Fibroblast of skin of left quadriceps (primary cell): ENCODE results near the gene FAM169A.
"Not testable (repeated sequence)": the region's sequence is repeated elsewhere in the genome, so short reads cannot be mapped to it uniquely, and the experiment has no call there.

Experiments used
- DNase-seq, 2 experiments: peaks; one replicate each; pipeline ENCODE4 v3.0.0-alpha.2; 2013; ENCODE audit warnings: low read depth in 2 of 2

The FAM169A gene

DNA sequence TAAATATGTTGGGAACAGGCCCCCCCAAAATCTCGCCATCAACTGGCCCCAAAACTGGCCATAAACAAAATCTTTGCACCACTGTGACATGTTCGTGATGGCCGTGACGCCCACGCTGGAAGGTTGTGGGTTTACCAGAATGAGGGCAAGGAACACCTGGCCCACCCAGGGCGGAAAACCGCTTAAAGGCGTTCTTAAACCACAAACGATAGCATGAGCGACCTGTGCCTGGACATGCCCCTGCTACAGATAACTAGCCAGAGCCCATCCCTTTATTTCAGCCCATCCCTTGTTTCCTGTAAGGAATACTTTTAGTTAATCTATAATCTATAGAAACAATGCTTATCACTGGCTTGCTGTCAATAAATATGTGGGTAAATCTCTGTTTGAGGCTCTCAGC lies 3.2 kb upstream of the FAM169A start:
- not testable (repeated sequence) for DNase-seq

DNA sequence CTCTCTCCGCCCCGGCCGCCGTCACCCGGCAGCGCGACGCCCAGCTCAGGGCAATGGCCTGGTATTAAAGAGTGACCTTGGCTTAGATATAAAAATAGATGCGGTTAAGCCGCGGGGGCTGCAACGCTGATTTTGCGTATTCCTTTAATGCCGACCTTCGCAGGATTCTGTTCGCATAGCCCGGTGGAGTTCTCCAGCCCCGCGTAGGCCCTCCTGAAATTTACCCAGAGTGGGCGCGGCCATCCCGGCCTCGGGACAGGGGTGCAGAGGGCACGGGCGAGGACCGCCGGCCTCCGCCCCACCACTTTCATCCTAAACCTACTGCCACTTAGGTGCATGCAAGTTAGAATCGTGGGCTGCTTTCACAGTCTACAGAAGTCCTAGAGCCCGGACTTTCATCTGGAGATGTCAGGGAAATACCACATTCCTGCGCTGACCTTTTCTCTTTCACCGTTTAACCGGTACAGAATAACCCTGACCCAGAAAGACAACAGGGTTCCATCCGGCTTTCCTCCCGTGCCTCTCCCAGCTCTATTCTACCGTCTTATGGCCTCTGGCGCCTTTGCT lies 492 bp upstream of the FAM169A start:
- no peak for DNase-seq

DNA sequence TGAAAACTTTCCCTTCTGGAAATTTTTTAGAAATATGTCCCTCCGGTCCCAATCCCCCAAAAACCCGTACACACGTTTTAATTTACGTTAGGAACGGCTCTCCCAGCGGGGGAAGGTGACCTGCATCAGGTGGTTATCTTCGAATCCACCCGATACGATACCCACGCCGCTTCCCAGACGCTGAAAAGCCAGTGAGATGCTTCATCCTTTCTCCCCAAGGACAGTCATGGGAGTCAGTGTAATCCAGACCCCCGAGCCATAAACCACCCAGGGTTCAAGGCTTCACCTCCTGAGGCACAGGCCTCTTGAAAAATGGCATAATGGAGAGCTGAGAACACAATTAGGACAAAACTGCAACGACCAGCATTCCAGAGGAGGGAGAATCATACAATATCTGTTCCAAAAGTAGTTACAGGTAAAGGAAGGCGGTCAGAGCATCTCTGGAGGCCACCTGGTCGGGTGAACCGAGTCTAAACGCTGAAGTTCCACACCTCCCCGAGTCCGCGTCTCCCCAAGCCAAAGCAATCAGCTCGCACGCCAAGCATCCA lies 857 bp downstream of the FAM169A start:
- no peak for DNase-seq

DNA sequence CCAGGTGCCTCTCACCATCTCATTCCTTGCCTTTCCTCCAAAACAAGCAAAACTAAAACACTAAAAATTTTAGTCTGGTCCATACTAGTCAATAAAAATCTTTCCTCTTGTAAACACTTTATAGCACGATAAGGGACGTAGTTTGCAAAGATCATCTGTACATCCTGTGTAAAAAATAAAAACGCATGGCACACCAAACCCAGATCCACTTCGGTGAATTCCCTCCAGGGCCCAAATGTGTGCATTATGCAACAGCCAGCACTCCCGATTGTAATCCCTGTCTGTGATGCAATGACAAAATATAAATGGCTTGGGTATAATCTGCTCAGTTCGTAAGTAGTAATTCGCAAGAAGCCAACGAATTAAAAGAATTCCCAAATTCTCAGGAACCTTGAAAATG lies 1.4 kb downstream of the FAM169A start:
- DNase-seq: no peak

DNA sequence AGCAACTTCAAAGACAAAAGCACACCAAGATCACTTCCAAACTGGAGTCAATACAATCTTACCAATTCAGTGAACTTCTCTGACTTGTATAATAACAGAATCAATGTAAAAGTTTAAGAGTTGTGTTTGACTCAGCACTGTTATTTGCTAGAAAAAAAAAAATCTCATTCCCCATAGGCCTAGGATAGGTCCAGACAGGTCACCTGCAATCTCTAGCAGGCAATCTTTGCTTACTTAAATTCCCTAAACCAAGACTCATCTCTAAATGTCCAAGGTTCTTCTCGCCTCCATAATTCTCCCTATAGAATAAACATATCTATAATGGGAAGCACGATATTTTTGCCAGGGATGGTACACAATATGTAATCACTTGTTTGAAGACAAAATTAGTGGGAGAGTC lies 2.5 kb downstream of the FAM169A start:
- no peak for DNase-seq

DNA sequence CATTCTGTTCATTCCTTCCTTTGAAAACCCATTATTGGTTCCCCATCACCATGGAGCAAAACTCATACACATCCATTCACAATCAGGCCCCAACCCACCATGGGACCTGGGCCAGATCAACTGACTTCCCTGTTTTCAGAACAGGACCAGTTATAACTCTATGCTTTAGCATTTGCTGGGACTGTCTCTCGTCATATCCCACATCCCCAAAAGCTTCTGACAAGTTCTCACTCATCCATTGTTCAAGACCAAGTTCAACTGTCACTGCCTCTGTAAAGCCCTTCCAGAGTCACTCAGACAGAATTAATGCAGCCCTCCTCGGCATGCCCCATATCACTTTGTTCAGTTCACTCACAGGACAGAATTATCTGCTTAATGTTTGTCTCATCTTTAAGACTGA lies 4.0 kb downstream of the FAM169A start:
- DNase-seq: no peak

DNA sequence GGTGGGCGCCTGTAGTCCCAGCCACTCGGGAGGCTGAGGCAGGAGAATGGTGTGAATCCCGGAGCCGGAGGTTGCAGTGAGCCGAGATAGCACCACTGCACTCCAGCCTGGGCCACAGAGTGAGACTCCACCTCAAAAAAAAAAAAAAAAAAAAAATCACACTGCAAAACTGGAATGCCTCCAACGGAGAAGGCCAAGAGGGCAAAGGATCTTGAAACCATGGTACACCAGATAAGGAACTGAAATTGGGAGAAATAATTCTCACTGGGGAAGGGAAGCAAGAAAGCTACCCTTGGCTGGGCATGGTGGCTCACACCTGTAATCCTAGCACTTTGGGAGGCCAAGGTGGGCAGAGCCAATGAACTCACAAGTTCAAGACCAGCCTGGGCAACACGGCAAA lies 9.2 kb downstream of the FAM169A start:
- not testable (repeated sequence) for DNase-seq

DNA sequence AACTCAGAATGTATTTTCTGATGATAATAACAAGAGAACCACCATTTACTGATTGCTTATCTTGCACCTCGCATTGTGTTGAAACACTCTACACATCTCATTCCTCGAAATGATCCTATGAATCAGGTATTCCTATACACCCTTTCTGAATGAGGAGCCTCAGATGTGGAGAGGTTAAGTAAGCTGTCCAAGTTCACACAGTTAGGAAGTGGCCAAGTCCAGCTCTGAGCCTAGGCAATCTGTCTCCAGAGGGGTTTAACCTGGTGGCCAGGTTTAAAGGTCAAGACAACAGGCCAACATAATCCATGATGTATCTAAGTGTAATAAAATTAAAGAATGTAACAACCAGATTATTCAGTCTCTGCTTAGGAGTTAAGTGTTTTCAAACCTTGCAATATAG lies 12.9 kb downstream of the FAM169A start:
- DNase-seq: no peak

DNA sequence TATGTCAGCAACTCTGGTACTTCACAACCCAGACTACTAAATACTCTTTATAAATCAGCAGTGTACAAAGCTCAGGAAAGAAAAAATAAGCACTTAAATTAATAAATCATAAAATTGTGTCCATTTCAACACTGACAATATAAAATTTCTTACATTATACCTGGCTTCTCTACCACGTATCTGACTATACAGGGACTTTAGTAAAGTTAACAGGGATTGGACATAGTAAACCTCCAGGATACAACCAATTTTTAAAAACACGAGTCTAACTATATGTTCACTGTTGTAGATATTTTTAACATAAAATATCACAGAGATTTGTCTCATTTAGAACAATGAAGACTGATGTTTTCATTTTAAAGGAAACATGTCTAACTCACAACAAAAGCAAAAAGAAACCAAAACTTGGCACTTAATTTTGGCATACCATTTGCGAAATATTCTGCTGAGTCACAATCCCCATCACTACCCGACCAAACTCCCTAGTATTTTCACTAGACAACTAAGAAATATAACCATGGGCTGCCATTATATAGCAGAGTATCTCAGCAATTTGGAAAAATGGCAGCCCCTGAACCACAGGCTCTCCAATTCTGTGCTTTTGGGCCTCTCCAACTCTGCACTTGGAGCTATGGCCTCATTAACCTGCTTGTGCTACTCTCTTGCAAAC lies 14.4 kb downstream of the FAM169A start:
- peak in 1 of 2 experiments; percentile 5 for DNase-seq

DNA sequence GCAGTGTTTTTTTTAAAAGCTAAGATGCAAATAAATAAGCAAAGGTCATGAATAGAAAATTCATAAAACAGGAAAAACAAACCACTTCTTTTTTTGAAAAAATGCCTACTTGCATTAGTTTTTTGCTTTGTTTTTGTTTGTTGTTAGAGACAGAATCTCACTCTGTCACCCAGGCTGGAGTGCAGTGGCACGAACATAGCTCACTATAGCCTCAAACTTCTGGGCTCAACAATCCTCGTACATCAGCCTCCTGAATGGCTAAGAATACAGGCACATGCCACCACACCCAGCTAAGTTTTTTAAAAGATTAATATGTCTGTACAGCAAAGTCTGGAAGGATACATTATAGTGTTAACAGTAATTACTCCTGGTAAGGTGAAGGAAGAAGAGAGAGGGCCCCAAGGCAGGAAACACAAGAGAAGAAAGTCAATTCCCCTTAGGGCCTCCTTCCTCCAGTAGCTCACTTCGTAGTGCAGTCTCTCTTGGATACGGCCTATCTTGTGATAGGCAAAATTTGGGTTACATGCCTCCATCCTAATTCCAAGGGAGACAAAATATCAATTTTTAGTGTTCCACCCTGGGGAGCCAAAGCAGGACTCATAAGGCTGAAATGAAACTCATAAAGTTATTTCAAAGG lies 15.3 kb downstream of the FAM169A start:
- no peak for DNase-seq

DNA sequence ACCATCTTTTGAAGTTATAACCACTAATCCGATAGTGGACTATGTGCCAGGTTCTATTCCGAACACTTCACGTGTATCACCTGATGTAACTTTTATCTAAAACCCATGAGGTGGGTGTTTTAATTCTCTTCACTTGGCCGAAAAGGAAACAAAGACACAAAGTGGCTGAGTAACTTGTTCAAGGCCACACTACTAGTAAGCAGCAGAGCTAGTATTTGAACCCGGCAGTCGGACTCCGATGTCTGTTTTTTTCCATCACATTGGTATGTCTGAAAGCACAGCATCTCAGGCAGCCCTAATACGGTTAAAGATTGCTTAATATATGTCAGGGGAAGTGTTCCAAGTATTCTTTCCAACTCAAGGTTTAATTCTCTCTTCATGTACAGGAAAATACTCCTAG lies 16.2 kb downstream of the FAM169A start:
- no peak for DNase-seq

DNA sequence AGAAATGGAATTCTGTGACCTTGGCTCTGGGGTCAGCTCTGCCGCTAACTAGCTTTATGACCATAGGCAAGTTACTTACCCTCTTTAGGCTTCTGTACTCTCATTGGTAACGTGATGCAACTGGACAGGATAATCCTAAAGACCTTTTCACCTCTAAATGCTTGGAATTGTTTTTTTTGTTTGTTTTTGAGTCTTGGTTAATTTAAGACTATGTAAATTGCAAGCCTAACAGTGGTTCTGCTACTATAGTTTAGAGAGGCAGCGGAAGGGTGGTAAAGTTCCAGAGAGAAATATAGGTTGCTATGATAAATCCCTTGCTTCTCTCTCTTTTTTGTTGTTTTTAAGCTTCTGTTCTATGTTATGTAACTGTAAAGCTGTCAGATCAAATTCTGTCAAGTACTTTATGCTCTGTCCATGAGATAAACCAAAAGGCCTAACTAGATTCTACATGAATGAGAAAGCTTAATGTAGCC lies 17.6 kb downstream of the FAM169A start:
- DNase-seq: no peak

DNA sequence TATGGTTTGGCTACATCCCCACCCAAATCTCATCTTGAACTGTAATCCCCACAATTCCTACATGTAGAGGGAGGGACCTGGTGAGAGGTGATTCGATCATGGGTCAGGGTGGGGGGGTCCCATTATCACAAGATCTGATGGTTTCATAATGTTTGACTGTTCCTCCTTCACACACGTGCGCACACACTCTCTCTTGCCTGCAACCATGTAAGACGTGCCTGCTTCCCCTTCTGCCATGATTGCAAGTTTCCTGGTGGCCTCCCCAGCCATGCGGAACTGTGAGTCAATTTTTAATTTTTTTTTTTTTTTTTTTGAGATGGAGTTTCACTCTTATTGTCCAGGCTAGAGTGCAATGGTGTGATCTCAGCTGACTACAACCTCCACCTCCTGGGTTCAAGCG lies 27.0 kb downstream of the FAM169A start:
- DNase-seq: no peak

DNA sequence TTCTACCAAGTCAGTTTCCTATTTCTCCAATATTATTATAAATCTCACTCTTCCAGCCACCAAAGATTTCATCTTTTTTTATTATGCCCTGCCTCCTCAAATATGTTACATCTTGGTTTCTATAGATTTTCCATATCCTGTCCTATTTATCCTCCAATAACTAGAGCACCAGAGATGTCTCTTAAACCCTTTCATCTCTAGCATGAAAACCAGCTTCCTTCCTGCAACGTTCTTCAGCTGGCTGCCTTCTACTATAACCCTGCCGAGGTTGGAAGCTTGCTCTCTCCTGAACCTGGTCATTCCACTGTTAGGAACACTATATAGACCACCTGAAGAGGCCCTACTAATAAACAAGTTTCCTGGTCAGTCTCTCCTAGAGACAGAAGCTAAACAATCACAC lies 27.9 kb downstream of the FAM169A start:
- no peak for DNase-seq

DNA sequence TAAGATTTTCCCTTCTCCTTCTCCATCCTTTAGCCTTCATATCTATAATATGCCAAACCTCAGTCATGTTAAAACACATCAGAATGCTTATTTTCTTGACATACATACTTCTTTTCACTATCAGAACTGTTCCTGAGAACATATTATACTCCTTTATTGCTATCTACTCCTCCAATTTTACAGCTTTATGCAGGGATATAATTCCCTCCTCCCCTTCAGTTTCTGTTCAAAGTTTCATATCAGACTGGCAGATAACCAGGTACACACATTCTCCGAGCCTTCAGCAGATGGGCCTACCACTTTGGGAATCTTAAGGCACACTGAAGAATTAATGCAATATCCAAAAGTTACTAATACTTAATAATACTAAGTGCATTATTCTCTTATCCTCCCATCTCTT lies 29.1 kb downstream of the FAM169A start:
- DNase-seq: no peak

DNA sequence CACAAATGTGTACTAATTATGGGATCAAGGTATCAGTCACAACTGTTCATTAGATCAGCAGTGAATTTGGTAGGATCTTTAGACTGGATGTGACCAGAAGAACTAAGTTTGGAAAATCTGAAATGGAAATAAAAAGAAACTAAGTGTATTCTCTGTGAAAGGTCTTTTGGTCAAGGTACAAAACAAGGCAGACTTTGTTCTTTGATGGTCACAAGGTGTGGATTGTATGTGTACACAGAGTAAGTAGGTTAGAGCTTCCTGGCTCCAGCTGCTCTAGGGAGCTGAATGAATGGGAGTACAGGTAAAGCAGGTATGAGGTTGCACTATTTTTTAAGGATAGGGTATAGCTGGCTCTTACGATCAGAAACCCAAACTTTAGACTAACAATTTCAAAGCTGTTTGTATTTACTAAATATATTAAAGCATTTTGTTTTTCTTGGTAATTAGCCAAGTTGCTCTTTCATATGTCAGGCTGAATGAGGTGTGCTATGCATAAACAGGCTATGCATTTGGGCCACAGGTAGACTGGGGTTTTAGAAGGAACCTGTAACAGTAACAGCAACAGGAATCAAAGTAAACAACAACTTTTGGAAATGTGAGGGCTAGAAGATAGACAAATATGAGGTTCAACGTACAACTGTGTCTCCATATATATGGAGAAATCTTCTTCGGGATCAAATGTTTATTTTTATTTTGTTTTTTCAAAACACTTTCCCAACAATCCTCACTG lies 32.5 kb downstream of the FAM169A start:
- DNase-seq: no peak

DNA sequence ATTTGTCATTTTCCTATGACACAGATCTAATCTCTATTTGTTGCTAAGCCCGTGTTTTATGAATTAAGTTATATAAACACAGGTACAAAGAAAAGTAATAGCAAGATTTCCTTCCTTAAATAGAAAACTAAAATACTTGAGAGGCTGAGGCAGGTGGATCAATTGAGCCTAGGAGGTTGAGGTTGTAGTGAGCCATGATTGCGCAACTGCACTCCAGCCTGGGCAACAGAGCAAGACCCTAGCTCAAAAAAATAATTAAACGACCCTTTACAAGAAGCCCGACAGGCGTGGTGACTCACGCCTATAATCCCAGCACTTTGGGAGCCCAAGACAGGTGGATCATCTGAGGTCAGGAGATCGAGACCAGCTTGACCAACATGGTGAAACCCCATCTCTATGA lies 36.8 kb downstream of the FAM169A start:
- DNase-seq: no peak

DNA sequence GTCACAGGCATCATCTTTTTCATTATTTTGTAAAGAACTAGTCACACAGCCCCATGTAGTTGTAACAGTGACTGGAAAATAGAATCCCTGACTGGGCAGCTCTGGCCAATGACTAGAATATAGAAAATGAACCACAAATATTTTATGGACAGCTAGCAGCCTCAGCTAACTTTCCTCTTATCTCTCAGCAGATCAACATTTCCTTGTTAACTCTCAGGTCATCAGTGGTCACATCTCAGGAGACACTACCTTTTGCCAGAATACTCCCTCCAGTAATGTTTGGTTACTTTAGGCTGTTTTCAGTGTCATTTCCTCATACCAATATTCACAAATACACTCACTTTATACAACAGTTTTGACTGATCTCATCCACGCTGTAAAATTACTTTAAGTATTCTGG lies 43.9 kb downstream of the FAM169A start:
- no peak for DNase-seq

DNA sequence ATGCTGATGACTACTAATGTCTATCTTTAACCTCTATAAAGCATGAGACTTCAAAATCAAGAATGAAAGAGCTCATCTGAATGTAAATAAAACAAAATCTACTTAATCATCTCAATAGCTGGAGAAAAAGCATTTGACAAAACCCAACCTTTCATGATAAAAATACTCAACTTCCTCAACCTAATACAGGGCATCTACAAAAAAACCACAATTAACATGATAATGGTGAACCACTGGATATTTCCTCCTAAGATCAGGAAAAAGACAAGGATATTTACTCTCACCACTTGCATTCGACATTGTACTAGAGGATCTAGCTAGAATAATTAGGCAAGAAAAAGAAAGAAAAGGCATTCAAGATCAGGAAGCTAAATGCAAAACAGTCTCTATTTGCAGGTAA lies 49.3 kb downstream of the FAM169A start:
- DNase-seq: no peak

DNA sequence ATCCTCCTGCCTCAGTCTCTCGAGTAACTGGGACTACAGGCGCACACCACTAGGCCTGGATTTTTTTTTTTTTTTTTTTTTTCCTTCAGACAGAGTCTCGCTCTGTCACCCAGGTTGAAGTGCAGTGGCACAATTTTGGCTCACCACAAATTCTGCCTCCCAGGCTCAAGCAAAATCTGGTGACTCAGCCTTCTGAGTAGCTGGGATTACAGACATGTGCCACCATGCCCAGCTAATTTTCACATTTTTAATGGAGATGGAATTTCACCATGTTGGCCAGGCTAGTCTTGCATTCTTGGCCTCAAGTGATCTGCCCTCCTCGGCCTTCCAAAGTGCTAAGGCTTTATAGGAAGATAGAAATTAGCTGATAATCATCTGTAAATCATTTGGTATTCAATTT lies 55.3 kb downstream of the FAM169A start:
- no peak for DNase-seq

DNA sequence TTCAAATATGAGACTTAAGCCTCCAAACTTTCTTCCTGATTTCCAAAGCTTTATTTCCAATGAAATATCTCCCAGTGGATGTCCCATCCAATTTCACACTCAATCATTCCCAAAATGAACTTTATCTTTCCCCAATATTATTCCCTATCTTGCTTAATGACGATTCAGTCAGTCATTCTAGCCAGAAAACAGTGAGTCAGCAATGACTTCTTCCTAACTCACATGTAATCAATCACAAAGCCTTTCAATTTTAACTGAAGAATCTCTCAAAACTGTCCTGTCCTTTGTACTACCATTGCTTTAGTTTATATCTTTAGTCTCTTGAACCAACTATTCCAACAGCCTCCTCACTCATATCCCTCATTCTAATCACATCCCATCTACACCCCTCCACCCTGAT lies 64.2 kb downstream of the FAM169A start:
- peak in 1 of 2 experiments; percentile 6 for DNase-seq

DNA sequence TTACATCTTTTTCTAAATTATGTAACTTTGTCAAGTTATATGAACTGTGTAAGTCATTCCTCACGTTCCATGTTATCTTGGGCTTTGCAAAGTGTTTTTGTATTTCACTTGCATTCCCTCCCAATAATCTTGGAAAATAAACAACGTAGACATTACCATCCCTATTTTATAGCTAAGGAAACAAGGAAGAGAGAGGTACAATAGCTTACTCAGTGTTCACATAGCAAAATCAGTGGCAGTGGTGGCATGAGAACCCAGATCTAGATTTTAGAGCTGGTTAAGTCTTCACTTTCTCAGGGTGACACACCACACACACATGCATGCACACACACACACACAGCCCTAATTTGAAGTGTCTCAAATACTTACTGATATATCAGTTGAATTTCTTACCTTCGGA lies 65.0 kb downstream of the FAM169A start:
- no peak for DNase-seq
